IMR-90 (cell line): ENCODE measurements around the gene AMZ1.

Experiments used
- CEBPB ChIP-seq: IDR thresholded peaks from 2 replicates; pipeline ENCODE4 v1.6.1; 2012; ENCODE audit warnings: low read depth, low read length, improper control_type of control experiment
- CHD1 ChIP-seq: IDR thresholded peaks from 2 replicates; pipeline ENCODE4 v1.6.1; 2012; ENCODE audit warnings: low read depth, low read length, improper control_type of control experiment
- CTCF ChIP-seq: conservative IDR thresholded peaks from 2 replicates; pipeline ENCODE4 v1.5.1; 2012; ENCODE audit warnings: mild to moderate bottlenecking, low read depth, low read length, improper control_type of control experiment
- ELK1 ChIP-seq: fragments of 150-350 bp; IDR thresholded peaks from 2 replicates; pipeline ENCODE4 v1.6.1; 2016; ENCODE audit warnings: low read depth, mild to moderate bottlenecking, low read length, moderate library complexity, borderline replicate concordance
- MAFK ChIP-seq: IDR thresholded peaks from 2 replicates; pipeline ENCODE4 v1.6.1; 2012; ENCODE audit warnings: low read depth, low read length, improper control_type of control experiment
- MAZ ChIP-seq: IDR thresholded peaks from 2 replicates; pipeline ENCODE4 v1.6.1; 2012; ENCODE audit warnings: low read depth, mild to moderate bottlenecking, low read length, improper control_type of control experiment, moderate library complexity, borderline replicate concordance
- NFE2L2 ChIP-seq: fragments of 150-350 bp; IDR thresholded peaks from 2 replicates; pipeline ENCODE4 v1.6.1; 2016; ENCODE audit warnings: low read depth, mild to moderate bottlenecking, low read length
- POLR2A ChIP-seq: IDR thresholded peaks from 2 replicates; pipeline ENCODE4 v1.6.1; 2012; ENCODE audit warnings: mild to moderate bottlenecking, low read depth, low read length
- RAD21 ChIP-seq: IDR thresholded peaks from 2 replicates; pipeline ENCODE4 v1.6.1; 2012; ENCODE audit warnings: low read length, improper control_type of control experiment
- RCOR1 ChIP-seq: IDR thresholded peaks from 2 replicates; pipeline ENCODE4 v1.6.1; 2012; ENCODE audit warnings: mild to moderate bottlenecking, low read length, improper control_type of control experiment; ENCODE audit not compliant: insufficient replicate concordance
- SMC3 ChIP-seq: fragments of 150-350 bp; IDR thresholded peaks from 2 replicates; pipeline ENCODE4 v1.6.1; 2016; ENCODE audit warnings: low read depth, mild to moderate bottlenecking, antibody characterized with exemption, low read length, moderate library complexity
- TF ChIP-seq, protein P1 (sequence below): fragments of 150-350 bp; IDR thresholded peaks from 2 replicates; pipeline ENCODE4 v1.6.1; 2017; ENCODE audit warnings: mild to moderate bottlenecking, antibody characterized with exemption, low read length, low read depth

- TF ChIP-seq POLR2A: no peak
- TF ChIP-seq CTCF: no peak
- no peak for TF ChIP-seq CEBPB
- TF ChIP-seq SMC3: no peak
- TF ChIP-seq, protein P1, sequence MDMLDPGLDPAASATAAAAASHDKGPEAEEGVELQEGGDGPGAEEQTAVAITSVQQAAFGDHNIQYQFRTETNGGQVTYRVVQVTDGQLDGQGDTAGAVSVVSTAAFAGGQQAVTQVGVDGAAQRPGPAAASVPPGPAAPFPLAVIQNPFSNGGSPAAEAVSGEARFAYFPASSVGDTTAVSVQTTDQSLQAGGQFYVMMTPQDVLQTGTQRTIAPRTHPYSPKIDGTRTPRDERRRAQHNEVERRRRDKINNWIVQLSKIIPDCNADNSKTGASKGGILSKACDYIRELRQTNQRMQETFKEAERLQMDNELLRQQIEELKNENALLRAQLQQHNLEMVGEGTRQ: no peak
- TF ChIP-seq ELK1: no peak
- no peak for TF ChIP-seq MAZ
- no peak for TF ChIP-seq NFE2L2
- no peak for TF ChIP-seq RAD21
- TF ChIP-seq MAFK: no peak
- TF ChIP-seq RCOR1: no peak
- TF ChIP-seq CHD1: no peak
Observed at GRCh38 chr7:2640482-2640830, 47.5 kb upstream of the AMZ1 start.
